Fibroblast of the conjunctiva (primary cell): Measurements from ENCODE around the gene NMBR.
A peak's percentile ranks its signal among the peaks of the same experiment; 100 is the strongest.
"Not testable (repeated sequence)": the region's sequence is repeated elsewhere in the genome, so short reads cannot be mapped to it uniquely, and the experiment has no call there.

Source experiments
- DNase-seq: peaks from one replicate; pipeline ENCODE4 v3.0.0-alpha.2; 2010; ENCODE audit warnings: low read depth

Gene NMBR

DNA sequence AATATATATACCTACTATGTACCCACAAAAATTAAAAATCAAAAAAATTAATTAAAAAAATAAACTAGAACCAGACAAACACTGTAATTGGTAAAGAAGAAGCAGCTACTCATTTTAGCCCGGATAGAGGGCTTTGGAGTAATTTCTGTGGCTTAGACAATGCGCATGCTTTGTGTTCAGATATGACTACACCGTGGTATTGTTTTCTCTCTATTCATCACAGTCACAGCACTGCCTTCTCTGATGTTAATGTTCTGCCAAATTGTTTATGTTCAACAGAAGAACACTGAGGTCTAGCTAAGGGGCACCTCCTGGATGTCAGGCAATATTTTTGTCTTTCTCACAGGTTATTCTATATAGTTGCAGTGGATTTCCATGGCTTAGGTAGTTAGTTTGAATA is 91.7 kb downstream of the NMBR start:
- DNase-seq = no peak

DNA sequence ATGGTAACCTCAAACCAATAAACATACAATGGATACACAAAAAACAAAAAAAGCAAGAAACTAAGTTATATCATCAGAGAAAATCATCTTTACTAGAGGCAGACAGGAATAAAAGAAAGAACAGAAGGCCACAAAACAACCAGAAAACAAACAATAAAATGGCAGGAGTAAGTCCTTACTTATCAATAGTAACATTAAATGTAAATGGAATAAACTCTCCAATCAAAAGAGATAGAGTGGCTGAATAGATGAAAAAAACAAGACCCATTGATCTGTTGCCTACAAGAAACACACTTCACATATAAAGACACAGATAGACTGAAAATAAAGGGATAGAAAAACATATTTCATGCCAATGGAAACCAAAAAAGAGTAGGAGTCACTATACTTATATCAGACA is 95.5 kb downstream of the NMBR start:
- no peak for DNase-seq

DNA sequence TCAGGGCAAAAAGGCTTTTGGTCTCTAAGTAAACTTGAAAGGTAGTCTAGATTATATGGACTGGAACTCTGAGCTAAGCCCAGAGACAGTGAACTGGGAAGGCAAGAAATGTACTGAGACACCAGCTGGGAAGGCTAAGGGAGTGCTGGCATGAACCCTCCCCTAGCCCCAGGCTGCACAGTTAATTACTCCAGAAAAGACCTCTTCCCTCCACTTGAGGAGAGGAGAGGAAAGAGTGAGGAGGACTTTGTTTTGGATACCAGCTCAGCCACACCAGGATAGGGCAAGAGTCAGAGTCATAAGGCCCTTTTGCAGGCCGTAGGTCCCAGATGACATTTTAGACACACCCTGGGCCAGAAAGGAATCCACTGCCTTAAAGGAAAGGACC is 98.3 kb downstream of the NMBR start:
- DNase-seq = no peak

DNA sequence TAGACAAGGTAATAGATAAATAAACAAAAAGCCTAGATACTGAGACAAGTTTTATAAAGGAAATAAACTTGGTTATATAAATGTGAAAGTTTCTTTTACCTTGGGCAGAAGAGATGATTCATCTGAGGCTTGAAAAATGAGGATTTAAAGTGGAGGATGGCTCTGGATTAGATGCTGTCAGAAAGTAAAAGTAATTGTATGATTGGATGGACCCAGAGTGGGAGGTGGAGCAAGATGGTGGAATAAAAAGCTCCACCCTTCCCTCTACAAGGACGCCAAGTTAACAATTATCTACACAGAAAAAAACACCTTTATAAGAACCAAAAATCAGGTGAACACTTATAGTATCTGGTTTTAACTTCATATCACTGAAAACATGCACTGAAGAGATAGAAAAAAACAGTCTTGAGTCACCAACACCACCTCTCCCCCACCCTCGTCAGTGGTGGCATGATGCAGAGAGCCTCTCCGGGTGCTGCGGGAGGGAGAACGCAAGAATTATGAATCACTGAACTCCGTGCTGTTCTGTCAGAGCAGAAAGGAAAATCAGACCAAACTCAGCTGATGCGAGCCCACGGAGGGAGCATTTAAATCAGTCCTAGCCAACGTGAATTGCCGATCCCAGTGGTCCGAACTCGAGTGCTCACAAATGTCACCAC is 98.9 kb downstream of the NMBR start:
- DNase-seq = no peak

DNA sequence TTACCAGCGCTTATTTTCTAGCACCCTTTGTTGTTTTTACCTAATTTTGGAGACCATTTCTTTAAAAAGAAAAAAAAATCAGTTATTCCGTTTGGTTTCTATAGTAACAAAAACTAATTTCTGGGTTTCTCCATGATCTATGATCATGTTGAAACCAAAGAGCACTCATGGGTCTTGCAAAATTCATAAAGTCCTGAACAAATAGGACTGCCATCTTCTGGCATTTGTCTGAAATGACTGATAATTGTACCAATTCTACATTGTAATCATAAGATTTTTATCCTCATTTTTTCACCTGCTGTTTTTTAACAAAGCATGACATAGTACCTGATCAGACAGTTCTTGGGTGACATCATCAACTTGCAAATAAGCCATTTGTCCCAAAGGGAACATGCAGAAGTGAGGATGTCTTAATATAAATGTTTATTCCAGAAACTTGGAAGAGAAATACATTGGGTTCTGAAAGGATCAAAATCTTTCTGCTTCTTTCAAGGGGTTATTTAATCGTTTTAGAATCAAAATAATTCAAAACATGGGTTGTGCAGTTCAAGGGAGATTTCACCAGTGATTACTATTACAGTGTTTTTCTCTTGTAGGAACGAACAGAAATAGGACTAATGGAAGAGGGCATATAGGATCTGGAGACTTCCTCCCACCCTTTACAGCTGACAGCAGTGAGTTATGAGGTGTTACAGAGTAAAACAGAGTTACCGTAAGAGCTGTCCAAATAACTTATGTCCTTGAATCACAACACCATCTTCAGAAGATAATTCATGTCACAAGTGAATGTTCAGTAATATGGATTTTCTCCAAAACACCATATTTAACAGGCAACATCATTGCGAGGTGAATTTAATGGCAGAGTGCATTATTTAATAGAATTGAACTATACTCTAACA is 101.3 kb downstream of the NMBR start:
- peak; percentile 21 for DNase-seq

DNA sequence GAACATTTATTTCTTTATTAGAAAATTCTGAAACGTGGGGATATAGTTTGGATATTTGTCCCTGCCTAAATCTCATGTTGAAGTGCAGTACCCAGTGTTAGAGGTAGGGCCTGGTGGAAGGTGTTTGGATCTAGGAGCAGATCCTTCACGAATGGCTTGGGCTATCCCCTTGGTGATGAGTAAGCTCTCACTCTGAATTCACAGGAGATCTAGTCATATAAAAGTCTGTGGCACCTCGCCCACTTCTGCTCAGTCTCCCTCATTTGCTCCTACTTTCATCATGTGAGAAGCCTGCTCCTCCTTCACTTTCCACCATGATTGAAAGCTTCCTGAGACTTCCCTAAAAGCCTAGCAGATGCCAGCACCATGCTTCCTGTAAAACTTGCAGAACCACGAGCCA is 111.0 kb downstream of the NMBR start:
- no peak for DNase-seq

DNA sequence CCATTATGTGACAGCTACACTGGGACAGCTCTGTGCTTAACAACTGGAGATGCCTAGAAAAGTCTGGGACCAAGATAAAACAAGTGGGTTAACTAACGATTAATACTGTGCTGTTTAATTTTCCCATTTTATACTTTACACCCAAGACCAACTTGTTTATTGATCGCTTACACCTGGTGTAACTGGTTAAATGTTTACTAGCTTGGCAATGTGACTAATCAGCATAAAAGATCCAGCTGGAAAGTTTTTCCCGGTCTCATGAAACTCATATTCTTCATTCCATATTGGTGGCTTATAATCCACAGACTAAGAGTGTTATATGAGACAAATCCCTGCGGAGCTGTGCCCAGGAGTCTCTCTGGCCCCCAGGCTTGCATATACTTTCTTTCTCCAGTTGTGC is 115.9 kb downstream of the NMBR start:
- no peak for DNase-seq

DNA sequence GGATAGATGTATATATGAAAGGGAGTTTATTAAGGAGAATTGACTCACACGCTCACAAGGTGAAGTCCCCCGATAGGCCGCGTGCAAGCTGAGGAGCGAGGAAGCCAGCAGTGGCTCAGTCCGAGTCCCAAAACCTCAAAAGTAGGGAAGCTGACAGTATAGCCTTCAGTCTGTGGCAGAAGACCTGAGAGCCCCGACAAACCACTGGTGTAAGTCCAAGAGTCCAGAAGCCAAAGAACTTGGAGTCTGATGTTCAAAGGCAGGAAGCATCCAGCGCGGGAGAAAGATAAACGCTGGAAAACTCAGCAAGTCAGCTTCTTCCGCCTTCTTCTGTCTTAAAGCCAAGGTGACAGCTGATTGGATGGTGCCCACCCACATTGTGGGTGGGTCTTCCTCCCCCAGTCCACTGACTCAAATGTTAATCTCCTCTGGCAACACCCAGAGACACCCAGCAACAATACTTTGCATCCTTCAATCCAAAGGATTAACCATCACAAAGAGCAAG is 116.8 kb downstream of the NMBR start:
- no peak for DNase-seq

DNA sequence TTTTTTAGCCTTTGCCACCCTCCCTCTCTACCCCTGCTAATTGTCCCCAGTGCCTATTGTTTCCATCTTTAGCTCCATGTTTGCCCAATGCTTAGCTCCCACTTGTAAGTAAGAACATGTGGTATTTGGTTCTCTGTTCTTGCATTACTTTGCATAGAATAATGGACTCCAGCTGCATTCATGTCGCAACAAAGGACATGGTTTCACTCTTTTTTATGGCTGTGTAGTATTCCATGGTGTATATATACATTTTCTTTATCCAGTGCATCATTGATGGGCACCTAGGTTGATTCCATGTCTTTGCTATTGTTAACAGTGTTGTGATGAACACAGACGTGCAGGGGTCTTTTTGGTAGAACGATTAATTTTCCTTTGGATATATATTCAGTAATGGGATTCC is 118.4 kb downstream of the NMBR start:
- no peak for DNase-seq

DNA sequence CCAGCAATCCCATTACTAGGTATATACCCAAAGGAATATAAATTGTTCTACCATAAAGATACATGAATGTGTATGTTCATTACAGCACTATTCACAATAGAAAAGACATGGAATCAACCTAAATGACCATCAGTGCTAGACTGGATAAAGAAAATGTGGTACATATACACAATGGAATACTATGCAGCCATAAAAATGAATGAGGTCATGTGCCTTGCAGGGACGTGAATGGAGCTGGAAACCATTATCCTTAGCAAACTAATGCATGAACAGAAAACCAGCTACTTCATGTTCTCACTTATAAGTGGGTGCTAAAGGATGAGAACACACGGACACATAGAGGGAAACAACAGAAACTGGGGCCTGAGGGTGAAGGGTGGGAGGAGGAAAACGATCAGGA is 119.1 kb downstream of the NMBR start:
- DNase-seq = not testable (repeated sequence)

DNA sequence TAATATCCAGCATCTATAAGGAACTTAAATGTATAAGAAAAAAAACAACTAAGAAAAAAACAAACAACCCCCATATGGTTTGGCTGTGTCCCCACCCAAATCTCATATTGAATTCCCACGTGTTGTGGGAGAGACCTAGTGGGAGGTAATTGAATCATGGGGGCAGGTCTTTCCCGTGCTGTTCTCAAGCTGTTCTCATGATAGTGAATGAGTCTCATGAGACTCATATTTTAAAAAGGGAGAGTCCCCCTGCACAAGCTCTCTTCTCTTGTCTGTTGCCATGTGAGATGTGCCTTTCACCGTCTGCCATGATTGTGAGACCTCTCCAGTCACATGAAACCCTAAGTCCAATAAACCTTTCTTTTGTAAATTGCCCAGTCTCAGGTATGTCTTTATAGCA is 119.8 kb downstream of the NMBR start:
- no peak for DNase-seq

DNA sequence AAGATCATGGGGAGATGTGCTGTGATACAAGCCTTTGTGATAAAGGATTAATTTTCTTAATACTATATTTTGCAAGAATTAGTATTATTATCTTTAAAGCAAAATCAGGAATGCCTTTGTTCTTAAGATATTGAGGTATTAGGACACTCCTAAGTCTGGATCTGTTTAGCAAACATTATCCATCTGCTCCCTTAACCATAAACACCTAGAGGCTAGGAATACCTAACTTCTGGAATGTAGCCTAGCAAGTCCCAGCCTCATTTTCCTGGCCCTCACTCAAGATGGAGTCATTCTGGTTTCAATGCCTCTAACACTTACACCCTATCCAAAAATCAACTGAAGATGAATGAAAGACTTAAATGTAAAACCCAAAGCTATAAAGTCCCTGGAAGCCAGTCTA is 120.5 kb downstream of the NMBR start:
- no peak for DNase-seq
